ENCODE measurements around the gene INPP4B.

Gene INPP4B

GRCh38 chr4:142361981-142362380 lies 484.1 kb downstream of the INPP4B start:
- no peak for DNase-seq

- DNase-seq: no peak
These were observed 485.4 kb downstream of the INPP4B start for GRCh38 chr4:142360657-142361056.

GRCh38 chr4:142358656-142359055 lies 487.4 kb downstream of the INPP4B start:
- DNase-seq: no peak

- no peak for DNase-seq
These were observed 489.3 kb downstream of the INPP4B start for GRCh38 chr4:142356801-142357200.

- DNase-seq: no peak
These were observed 489.9 kb downstream of the INPP4B start for GRCh38 chr4:142356118-142356759.

GRCh38 chr4:142355421-142355930 lies 490.6 kb downstream of the INPP4B start:
- DNase-seq: no peak

- DNase-seq: no peak
These were observed 491.2 kb downstream of the INPP4B start for GRCh38 chr4:142354794-142355420.

GRCh38 chr4:142354041-142354440 lies 492.1 kb downstream of the INPP4B start:
- DNase-seq: no peak

GRCh38 chr4:142353149-142353738 lies 492.9 kb downstream of the INPP4B start:
- DNase-seq: no peak

- DNase-seq: no peak
These were observed 493.4 kb downstream of the INPP4B start for GRCh38 chr4:142352712-142353111.

GRCh38 chr4:142351958-142352357 lies 494.1 kb downstream of the INPP4B start:
- no peak for DNase-seq

GRCh38 chr4:142350871-142351270 lies 495.2 kb downstream of the INPP4B start:
- DNase-seq: no peak

GRCh38 chr4:142348613-142349021 lies 497.5 kb downstream of the INPP4B start:
- DNase-seq: no peak

- no peak for DNase-seq
These were observed 498.9 kb downstream of the INPP4B start for GRCh38 chr4:142347241-142347640.

- DNase-seq: no peak
These were observed 500.2 kb downstream of the INPP4B start for GRCh38 chr4:142345924-142346323.

GRCh38 chr4:142341268-142341667 lies 504.8 kb downstream of the INPP4B start:
- no peak for DNase-seq

GRCh38 chr4:142339053-142339452 lies 507.0 kb downstream of the INPP4B start:
- DNase-seq: no peak

GRCh38 chr4:142336251-142336934 lies 509.7 kb downstream of the INPP4B start:
- no peak for DNase-seq

- DNase-seq: no peak
These were observed 511.2 kb downstream of the INPP4B start for GRCh38 chr4:142334931-142335330.

- DNase-seq: no peak
These were observed 514.5 kb downstream of the INPP4B start for GRCh38 chr4:142331646-142332045.

GRCh38 chr4:142331132-142331531 lies 515.0 kb downstream of the INPP4B start:
- DNase-seq: no peak

- no peak for DNase-seq
These were observed 515.8 kb downstream of the INPP4B start for GRCh38 chr4:142330311-142330710.

- DNase-seq: no peak
These were observed 516.8 kb downstream of the INPP4B start for GRCh38 chr4:142329313-142329712.

GRCh38 chr4:142326181-142326580 lies 519.9 kb downstream of the INPP4B start:
- no peak for DNase-seq

Data from activated CD4-positive, alpha-beta T cell treated with anti-CD3 and anti-CD28 coated beads for 1 hour (primary cell).